Mucosa of stomach (tissue), 1 donor: Measurements from ENCODE around the gene RASGRP1.

Experiments
- H3K27me3 ChIP-seq: one replicate; pipeline ENCODE4 v1.7.0; 2013; ENCODE audit warnings: mild to moderate bottlenecking, low read length; ENCODE audit not compliant: control insufficient read depth, insufficient read depth
- H3K36me3 ChIP-seq: one replicate; pipeline ENCODE4 v1.7.0; 2013; ENCODE audit warnings: low read length; ENCODE audit not compliant: control insufficient read depth, insufficient read depth
- H3K4me1 ChIP-seq: one replicate; pipeline ENCODE4 v1.7.0; 2013; ENCODE audit warnings: mild to moderate bottlenecking, low read length; ENCODE audit not compliant: control insufficient read depth, insufficient read depth
- H3K4me3 ChIP-seq: one replicate; pipeline ENCODE4 v1.7.0; 2013; ENCODE audit warnings: low read length
- H3K9ac ChIP-seq: one replicate; pipeline ENCODE4 v1.7.0; 2013; ENCODE audit warnings: mild to moderate bottlenecking, low read length, moderate library complexity
- H3K9me3 ChIP-seq: one replicate; pipeline ENCODE4 v1.7.0; 2013; ENCODE audit warnings: mild to moderate bottlenecking, low read length, moderate library complexity; ENCODE audit not compliant: control insufficient read depth
- donor health status: Pancreatic carcinoma.

RASGRP1 gene

GRCh38 chr15:38514601-38515000 is 50.0 kb downstream of the RASGRP1 start:
- Histone ChIP-seq H3K9me3 (no peaks in the 10 kb centered on the region), H3K4me3 (no peak overlapping the region), H3K4me1 (no peaks in the 10 kb centered on the region), H3K9ac (no peak overlapping the region), H3K27me3 (no peaks in the 10 kb centered on the region), H3K36me3 (no peaks in the 10 kb centered on the region)

- Histone ChIP-seq H3K9ac (no peak overlapping the region), H3K36me3 (no peaks in the 10 kb centered on the region), H3K4me1 (no peaks in the 10 kb centered on the region), H3K9me3 (no peaks in the 10 kb centered on the region), H3K4me3 (no peak overlapping the region), H3K27me3 (no peaks in the 10 kb centered on the region)
Measured at GRCh38 chr15:38512901-38513300, 51.7 kb downstream of the RASGRP1 start.

DNA sequence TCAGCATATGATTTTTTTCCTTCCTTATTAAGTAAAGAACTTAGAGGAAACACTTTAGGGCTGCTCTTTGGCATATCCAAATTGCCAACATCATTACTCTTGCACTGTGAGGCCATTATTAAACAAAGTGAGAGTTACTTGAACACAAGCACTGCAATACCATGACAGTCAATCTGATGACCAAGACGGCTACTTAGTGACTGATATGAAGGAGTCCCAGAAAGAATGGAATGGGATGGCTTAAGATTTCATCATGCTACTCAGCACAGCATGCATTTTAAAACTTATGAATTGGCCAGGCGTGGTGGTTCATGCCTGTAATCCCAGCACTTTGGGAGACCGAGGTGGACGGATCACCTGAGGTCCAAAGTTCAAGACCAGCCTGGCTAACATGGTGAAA is 55.5 kb downstream of the RASGRP1 start:
- Histone ChIP-seq H3K9me3 (no peaks in the 10 kb centered on the region), H3K9ac (no peak overlapping the region), H3K27me3 (no peaks in the 10 kb centered on the region), H3K36me3 (no peaks in the 10 kb centered on the region), H3K4me1 (no peaks in the 10 kb centered on the region), H3K4me3 (no peak overlapping the region)

GRCh38 chr15:38508647-38509046 is 56.0 kb downstream of the RASGRP1 start:
- H3K4me1 ChIP-seq, result no peaks in the 10 kb centered on the region
- H3K9me3 ChIP-seq, result no peaks in the 10 kb centered on the region
- no peaks in the 10 kb centered on the region for H3K36me3 ChIP-seq
- H3K27me3 ChIP-seq, result no peaks in the 10 kb centered on the region
- no peak overlapping the region for H3K4me3 ChIP-seq
- no peak overlapping the region for H3K9ac ChIP-seq

DNA sequence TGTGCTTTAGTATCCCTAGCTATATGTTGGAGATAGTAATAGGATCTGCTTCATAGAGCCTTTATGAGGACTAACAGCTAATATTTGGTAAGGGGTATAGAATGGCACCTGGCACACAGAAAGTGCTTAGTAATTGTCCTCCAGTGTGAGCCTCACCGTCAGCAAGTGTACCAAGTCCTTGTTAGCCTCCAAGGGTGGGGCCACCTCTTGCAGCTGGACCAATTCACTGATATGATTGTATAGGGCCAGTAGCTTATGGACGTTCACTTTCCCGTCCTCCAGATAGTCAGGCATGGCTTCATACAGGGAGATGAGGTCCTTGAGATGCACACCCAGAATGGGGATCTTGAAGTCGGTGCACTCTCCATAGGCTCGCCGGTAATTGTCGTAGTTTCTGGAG is 57.0 kb downstream of the RASGRP1 start:
- no peak overlapping the region for H3K4me3 ChIP-seq
- H3K9ac ChIP-seq, result no peak overlapping the region
- H3K27me3 ChIP-seq, result no peaks in the 10 kb centered on the region
- no peaks in the 10 kb centered on the region for H3K9me3 ChIP-seq
- no peaks in the 10 kb centered on the region for H3K4me1 ChIP-seq
- H3K36me3 ChIP-seq, result no peaks in the 10 kb centered on the region

DNA sequence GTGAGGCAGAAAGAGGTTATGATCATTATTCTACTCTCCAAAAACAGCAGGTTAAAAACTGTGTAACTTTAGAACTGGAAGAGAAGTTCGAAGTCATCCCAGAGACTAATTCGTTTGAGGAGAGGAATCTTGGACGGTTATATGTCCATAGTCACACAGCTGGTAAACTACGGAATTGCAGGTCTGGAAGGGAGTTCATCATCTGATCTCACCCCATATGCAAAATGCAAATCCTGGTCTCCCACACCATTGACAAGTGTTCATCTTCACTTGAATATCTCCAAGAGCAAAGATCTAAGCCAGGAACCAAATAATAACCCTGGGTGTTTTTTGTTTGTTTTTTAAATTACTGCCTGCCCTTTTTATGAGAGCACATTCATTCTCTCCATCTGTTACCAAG is 57.6 kb downstream of the RASGRP1 start:
- Histone ChIP-seq H3K27me3 (no peaks in the 10 kb centered on the region), H3K4me1 (no peaks in the 10 kb centered on the region), H3K9me3 (no peaks in the 10 kb centered on the region), H3K4me3 (no peak overlapping the region), H3K9ac (no peak overlapping the region), H3K36me3 (no peaks in the 10 kb centered on the region)

- no peaks in the 10 kb centered on the region for H3K9me3 ChIP-seq
- H3K36me3 ChIP-seq, result no peaks in the 10 kb centered on the region
Measured at GRCh38 chr15:38504680-38505467, 59.7 kb downstream of the RASGRP1 start.

GRCh38 chr15:38503496-38503895 is 61.1 kb downstream of the RASGRP1 start:
- Histone ChIP-seq H3K4me3 (no peak overlapping the region), H3K36me3 (no peaks in the 10 kb centered on the region), H3K9ac (no peak overlapping the region), H3K27me3 (no peaks in the 10 kb centered on the region), H3K4me1 (no peaks in the 10 kb centered on the region), H3K9me3 (no peaks in the 10 kb centered on the region)

More at GRCh38 chr15:38504680-38505467, 59.7 kb downstream of the RASGRP1 start:
- H3K9ac ChIP-seq, result no peak overlapping the region
- no peaks in the 10 kb centered on the region for H3K4me1 ChIP-seq
- H3K27me3 ChIP-seq, result no peaks in the 10 kb centered on the region
- H3K4me3 ChIP-seq, result no peak overlapping the region

GRCh38 chr15:38499651-38500050 is 65.0 kb downstream of the RASGRP1 start:
- no peaks in the 10 kb centered on the region for H3K4me1 ChIP-seq
- no peak overlapping the region for H3K4me3 ChIP-seq
- H3K36me3 ChIP-seq, result no peaks in the 10 kb centered on the region
- H3K27me3 ChIP-seq, result no peaks in the 10 kb centered on the region
- no peak overlapping the region for H3K9ac ChIP-seq
- H3K9me3 ChIP-seq, result no peaks in the 10 kb centered on the region

DNA sequence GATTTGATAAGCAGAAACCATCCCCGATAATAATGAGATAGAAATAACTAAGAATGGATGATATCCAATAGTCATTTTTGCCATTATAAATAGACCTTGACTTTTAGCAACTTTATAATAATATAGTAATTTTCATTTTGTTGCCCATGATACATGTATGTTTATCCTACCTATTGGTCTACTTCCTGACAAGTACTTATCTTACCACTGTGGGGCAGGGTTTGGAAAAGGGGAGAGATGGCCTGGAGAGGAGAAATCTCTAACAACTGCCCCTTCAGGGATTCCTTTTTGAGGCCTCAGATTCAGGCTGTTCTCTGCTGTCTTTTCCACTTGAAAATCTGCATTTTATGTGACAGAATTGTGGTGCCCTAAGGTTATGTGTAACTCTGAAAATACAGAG is 68.5 kb downstream of the RASGRP1 start:
- H3K27me3 ChIP-seq, result no peaks in the 10 kb centered on the region
- H3K9me3 ChIP-seq, result no peaks in the 10 kb centered on the region
- H3K4me3 ChIP-seq, result no peak overlapping the region
- H3K4me1 ChIP-seq, result no peaks in the 10 kb centered on the region
- H3K9ac ChIP-seq, result no peak overlapping the region
- H3K36me3 ChIP-seq, result no peaks in the 10 kb centered on the region

GRCh38 chr15:38490242-38490922 is 74.2 kb downstream of the RASGRP1 start:
- Histone ChIP-seq H3K36me3 (no peaks in the 10 kb centered on the region), H3K9ac (no peak overlapping the region)

GRCh38 chr15:38487378-38487777 is 77.2 kb downstream of the RASGRP1 start:
- no peaks in the 10 kb centered on the region for H3K4me1 ChIP-seq
- no peak overlapping the region for H3K9ac ChIP-seq
- no peaks in the 10 kb centered on the region for H3K9me3 ChIP-seq
- H3K4me3 ChIP-seq, result no peak overlapping the region
- H3K27me3 ChIP-seq, result no peaks in the 10 kb centered on the region
- H3K36me3 ChIP-seq, result no peaks in the 10 kb centered on the region

More at GRCh38 chr15:38490242-38490922, 74.2 kb downstream of the RASGRP1 start:
- Histone ChIP-seq H3K4me1 (no peaks in the 10 kb centered on the region), H3K27me3 (no peaks in the 10 kb centered on the region), H3K9me3 (no peaks in the 10 kb centered on the region), H3K4me3 (no peak overlapping the region)
